HuH-7 (cell line): Measurements from ENCODE around the gene TROAP.
"Not testable (repeated sequence)": the region's sequence is repeated elsewhere in the genome, so short reads cannot be mapped to it uniquely, and the experiment has no call there.

Experiments
- DNase-seq: peaks from one replicate; pipeline ENCODE4 v3.0.0; 2011; ENCODE audit warnings: low spot score

Gene TROAP

GRCh38 chr12:49366652-49367380, 43.8 kb downstream of the TROAP start:
- peak; percentile 97 for DNase-seq

DNA sequence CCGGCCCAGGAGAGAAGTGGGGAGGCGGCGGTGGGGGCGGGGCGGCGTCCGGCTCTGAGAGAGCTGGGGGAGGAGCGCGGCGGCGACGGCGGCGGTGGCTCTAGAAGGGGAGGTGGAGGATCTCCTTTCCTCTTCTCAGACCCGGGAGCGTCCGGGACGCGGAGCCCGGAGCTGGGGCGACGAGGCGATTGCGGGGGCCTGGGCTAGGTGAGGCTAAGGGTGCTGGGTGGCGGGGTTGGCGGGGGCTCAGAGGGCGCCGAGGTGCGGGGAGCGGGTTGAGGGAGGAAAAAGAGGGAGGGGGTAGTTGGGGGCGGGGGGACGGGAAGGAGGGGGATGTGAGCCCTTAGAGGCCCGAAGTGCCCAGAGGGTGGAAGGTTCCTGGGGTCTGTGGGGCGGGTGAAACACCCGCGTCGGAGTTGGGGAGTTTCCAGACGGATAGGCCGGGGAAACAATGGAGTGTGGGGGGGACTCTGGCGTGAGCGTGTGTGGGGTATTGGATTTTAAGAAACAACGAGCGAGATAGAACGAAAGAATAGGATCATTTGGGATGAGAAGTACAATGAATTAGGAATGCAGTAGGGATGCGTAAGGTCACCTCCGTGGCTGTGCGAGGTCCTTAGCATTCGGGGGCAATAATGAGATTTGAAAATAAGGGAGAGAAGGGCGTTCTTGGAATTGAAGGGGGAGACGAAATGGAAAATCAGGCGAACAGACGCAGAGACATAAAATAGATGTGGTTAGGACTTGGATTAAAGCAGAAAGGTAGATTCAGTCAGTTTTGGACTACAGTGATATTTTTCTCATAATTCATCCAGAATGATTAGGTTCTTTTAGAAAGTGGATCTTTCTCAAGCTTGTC, 44.6 kb downstream of the TROAP start, which contains the start of gene SPATS2:
Gene SPATS2 (plus strand): TSS at position 82 of the 859 bp plus-strand sequence. CDS start 93,551 bp downstream, outside the sequence.
- no peak for DNase-seq

DNA sequence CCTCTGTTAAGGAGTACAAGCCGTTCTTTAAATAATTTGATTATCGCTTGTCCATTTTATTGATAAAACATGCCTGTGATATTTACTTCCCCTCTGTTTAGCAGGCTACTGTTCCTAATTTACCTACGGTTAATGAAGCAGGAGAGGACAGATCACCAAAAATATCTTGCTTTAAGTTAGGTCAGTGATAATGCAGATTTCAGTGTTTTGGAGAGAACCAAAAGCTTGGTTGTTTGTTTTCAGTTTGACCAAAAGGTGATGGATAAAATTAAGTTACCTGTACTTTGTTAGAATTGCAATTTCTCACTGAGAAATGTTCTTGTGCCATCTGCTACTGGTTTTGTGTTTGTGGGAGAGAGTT, 45.2 kb downstream of the TROAP start:
- no peak for DNase-seq

DNA sequence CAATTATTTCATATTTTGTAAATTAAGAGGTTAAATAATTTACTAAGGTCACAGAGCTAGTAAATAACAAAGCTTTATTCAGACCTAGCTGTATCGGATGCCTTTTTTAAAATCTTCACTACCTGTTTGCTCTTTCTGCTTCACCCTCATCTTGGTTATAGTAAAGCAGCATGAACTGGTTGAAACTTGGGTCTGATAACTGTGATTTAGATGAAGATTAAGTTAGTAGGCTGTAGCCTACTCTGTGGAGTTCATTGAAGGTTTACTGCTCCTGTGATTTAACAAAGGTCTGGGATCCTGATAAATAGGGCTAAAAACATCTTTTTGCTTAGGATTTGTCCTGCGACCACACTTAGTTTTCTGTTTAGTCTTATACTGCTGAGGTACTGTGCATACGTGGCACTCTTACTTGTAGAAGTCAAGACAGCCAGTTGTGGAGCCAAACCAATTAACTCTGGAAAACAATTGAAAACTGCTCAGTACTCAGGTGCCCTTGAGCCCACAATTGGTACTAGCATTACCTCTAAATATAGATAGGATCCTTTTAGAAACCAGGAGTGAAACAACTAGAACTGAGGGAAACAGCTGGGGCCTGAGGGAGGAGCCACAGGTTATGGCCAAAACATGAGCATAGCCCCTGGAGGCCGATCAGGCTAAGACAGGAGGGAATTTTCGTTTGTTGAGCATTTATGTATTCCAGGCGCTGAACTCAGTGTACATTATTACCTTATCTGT, 46.5 kb downstream of the TROAP start:
- DNase-seq, result peak; percentile 62

DNA sequence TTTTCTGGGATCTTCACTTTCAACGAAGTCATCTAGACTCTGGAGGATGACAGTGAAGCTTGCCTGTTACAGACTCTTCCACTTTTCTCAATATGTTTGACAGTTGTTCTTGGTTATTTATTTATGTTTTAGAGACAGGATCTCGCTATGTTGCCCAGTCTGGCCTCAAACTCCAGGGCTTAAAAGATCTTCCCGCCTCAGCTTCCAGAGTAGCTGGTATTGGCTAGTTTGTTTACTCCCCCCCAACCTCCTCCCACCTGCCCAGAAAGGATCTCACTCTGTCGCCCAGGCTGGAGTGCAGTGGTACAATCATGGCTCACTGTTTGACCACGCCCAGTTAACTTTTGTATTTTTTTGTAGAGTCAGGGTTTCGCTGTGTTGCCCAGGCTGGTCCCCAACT, 47.5 kb downstream of the TROAP start:
- DNase-seq, result no peak

- no peak for DNase-seq
Measured at GRCh38 chr12:49375406-49375805, 52.4 kb downstream of the TROAP start.

DNA sequence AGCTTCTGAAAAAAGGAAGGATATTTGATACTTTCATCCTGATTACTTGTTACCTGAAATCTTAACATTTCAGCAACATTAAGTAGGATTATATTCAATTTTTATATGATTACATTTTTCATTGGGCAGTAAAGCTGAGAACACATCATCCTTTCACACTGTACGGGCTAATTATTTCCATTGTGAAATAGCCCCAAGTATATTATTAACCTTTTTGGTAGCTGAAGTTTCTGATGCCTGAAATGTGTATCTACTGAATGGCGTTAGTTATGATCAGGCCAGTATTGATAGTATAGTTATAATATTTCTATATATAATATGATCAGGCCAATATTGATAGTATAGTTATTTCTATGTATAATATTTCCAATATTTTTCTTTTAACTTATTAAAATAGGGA, 54.3 kb downstream of the TROAP start:
- DNase-seq, result no peak

GRCh38 chr12:49380184-49380583, 57.1 kb downstream of the TROAP start:
- DNase-seq, result not testable (repeated sequence)
